Liver (tissue), 9 donors: ENCODE results near the gene ORM2. TPM values are rescaled to one million over a fixed set of nuclear protein-coding genes. Genes with fewer than 3 reads are reported as not detected.

Experiments used
- DNase-seq: peaks from one replicate; pipeline ENCODE4 v3.0.0-alpha.2; 2017; ENCODE audit warnings: low spot score
- H3K27ac ChIP-seq, 2 donors: one replicate each; pipeline ENCODE4 v1.7.0; 2013; ENCODE audit warnings: inconsistent platforms in 2 of 2, low read length in 2 of 2, control low read depth in 1 of 2, low read depth in 1 of 2, mild to moderate bottlenecking in 1 of 2
- H3K27me3 ChIP-seq, 4 donors: one replicate each; pipeline versions ENCODE4 v1.6.1 to v1.7.0; 2013; ENCODE audit warnings: low read length in 3 of 4, inconsistent platforms in 1 of 4, mild to moderate bottlenecking in 1 of 4, moderate library complexity in 1 of 4; ENCODE audit not compliant: control insufficient read depth in 4 of 4, insufficient read depth in 4 of 4
- H3K36me3 ChIP-seq, 4 donors: one replicate each; pipeline versions ENCODE4 v1.6.1 to v1.7.0; 2013; ENCODE audit warnings: low read length in 3 of 4, mild to moderate bottlenecking in 3 of 4, low read depth in 1 of 4, moderate library complexity in 1 of 4; ENCODE audit not compliant: control insufficient read depth in 4 of 4, insufficient read depth in 3 of 4
- H3K4me1 ChIP-seq, 4 donors: one replicate each; pipeline versions ENCODE4 v1.6.1 to v1.7.0; 2013; ENCODE audit warnings: low read length in 3 of 4, mild to moderate bottlenecking in 3 of 4, moderate library complexity in 1 of 4; ENCODE audit not compliant: control insufficient read depth in 4 of 4, insufficient read depth in 4 of 4
- H3K4me3 ChIP-seq, 3 donors: one replicate each; pipeline versions ENCODE4 v1.6.1 to v1.7.0; 2013; ENCODE audit warnings: low read length in 3 of 3, control low read depth in 1 of 3, low read depth in 1 of 3, mild to moderate bottlenecking in 1 of 3
- H3K9ac ChIP-seq, 2 donors: one replicate each; pipeline ENCODE4 v1.7.0; 2013; ENCODE audit warnings: low read length in 2 of 2, mild to moderate bottlenecking in 2 of 2, moderate library complexity in 2 of 2, control low read depth in 1 of 2, low read depth in 1 of 2
- H3K9me3 ChIP-seq, 4 donors: one replicate each; pipeline versions ENCODE4 v1.6.1 to v1.7.0; 2013; ENCODE audit warnings: low read length in 3 of 4; ENCODE audit not compliant: control insufficient read depth in 4 of 4
- ATF3 ChIP-seq: IDR thresholded peaks from 2 replicates; pipeline ENCODE4 v1.6.1; 2016; ENCODE audit warnings: antibody characterized with exemption
- CTCF ChIP-seq: fragments of 150-350 bp; IDR thresholded peaks from 2 replicates; pipeline ENCODE4 v1.5.1; 2017; ENCODE audit warnings: improper control_type of control experiment, low read depth, low read length; ENCODE audit not compliant: missing input control
- EGR1 ChIP-seq, 2 donors: IDR thresholded peaks; 2 replicates each; pipeline ENCODE4 v1.6.1; 2016 to 2018; ENCODE audit warnings: antibody characterized with exemption in 2 of 2, low read depth in 2 of 2
- FOXA1 ChIP-seq: IDR thresholded peaks from 2 replicates; pipeline ENCODE4 v1.6.1; 2016; ENCODE audit warnings: antibody characterized with exemption
- FOXA2 ChIP-seq: IDR thresholded peaks from 2 replicates; pipeline ENCODE4 v1.6.1; 2016; ENCODE audit warnings: antibody characterized with exemption
- GABPA ChIP-seq, 2 donors: IDR thresholded peaks in 1 of 2; conservative IDR thresholded peaks in 1 of 2; 2 replicates each; pipeline ENCODE4 v1.6.1; 2016; ENCODE audit warnings: antibody characterized with exemption in 2 of 2, mild to moderate bottlenecking in 1 of 2, moderate library complexity in 1 of 2
- HNF4A ChIP-seq, 2 donors: conservative IDR thresholded peaks; 2 replicates each; pipeline ENCODE4 v1.6.1; 2016; ENCODE audit warnings: antibody characterized with exemption in 2 of 2, mild to moderate bottlenecking in 2 of 2
- HNF4G ChIP-seq: IDR thresholded peaks from 2 replicates; pipeline ENCODE4 v1.6.1; 2016; ENCODE audit warnings: antibody characterized with exemption
- JUND ChIP-seq, 2 donors: IDR thresholded peaks; 2 replicates each; pipeline ENCODE4 v1.6.1; 2016; ENCODE audit warnings: antibody characterized with exemption in 2 of 2
- MAX ChIP-seq: IDR thresholded peaks from 2 replicates; pipeline ENCODE4 v1.6.1; 2016; ENCODE audit warnings: antibody characterized with exemption
- NR2F2 ChIP-seq: IDR thresholded peaks from 2 replicates; pipeline ENCODE4 v1.6.1; 2016; ENCODE audit warnings: antibody characterized with exemption
- RAD21 ChIP-seq, 2 donors: IDR thresholded peaks; 2 replicates each; pipeline ENCODE4 v1.6.1; 2016; ENCODE audit warnings: antibody characterized with exemption in 2 of 2, mild to moderate bottlenecking in 2 of 2
- REST ChIP-seq: IDR thresholded peaks from 2 replicates; pipeline ENCODE4 v1.6.1; 2016; ENCODE audit warnings: antibody characterized with exemption, mild to moderate bottlenecking
- RXRA ChIP-seq, 2 donors: IDR thresholded peaks; 2 replicates each; pipeline ENCODE4 v1.6.1; 2017 to 2018; ENCODE audit warnings: antibody characterized with exemption in 2 of 2, mild to moderate bottlenecking in 1 of 2
- SP1 ChIP-seq: IDR thresholded peaks from 2 replicates; pipeline ENCODE4 v1.6.1; 2018; ENCODE audit warnings: antibody characterized with exemption, mild to moderate bottlenecking
- TAF1 ChIP-seq: conservative IDR thresholded peaks from 2 replicates; pipeline ENCODE4 v1.6.1; 2016; ENCODE audit warnings: antibody characterized with exemption, mild to moderate bottlenecking
- YY1 ChIP-seq: IDR thresholded peaks from 2 replicates; pipeline ENCODE4 v1.6.1; 2016; ENCODE audit warnings: antibody characterized with exemption, mild to moderate bottlenecking
- ZBTB33 ChIP-seq: IDR thresholded peaks from 2 replicates; pipeline ENCODE4 v1.6.1; 2016; ENCODE audit warnings: antibody characterized with exemption
- WGBS: extraction: QIAGEN DNeasy Blood & Tissue Kit; methylation state at CpG from one replicate; pipeline ENCODE4 v1.1.7; 2013; 5-methylcytosine and 5-hydroxymethylcytosine counted together
- polyA plus RNA-seq, 2 donors: library from polyadenylated mRNA; stranded (reverse) in 1 of 2; unstranded in 1 of 2; fragments of 200-250 nt in 1 of 2; fragments of >200 nt in 1 of 2; fragmentation: Nextera tagmentation in 1 of 2; extraction: Ambion mirVana in 1 of 2; gene quantifications; one replicate each; pipeline versions ENCODE4 v1.2.1 to v1.2.3, GENCODE V29; 2013 to 2015
- total RNA-seq, 2 donors: library from RNA; depleted of rRNA; stranded (reverse); fragments of >200 nt; gene quantifications; one replicate each; pipeline ENCODE4 v1.2.3, GENCODE V29; 2014
- donor health status: healthy.
- donor health status: healthy.
- donor health status: healthy.
- donor health status: healthy.
- donor health status: healthy.

Gene ORM2
- total and polyA plus RNA-seq, 4 donors: 276 to 7,373 (median 5,310) TPM

GRCh38 chr9:114289106-114289505 is 40.6 kb upstream of the ORM2 start (continued):
- TF ChIP-seq CTCF: no peak
- no peak for TF ChIP-seq ATF3
- no peak for TF ChIP-seq YY1
- no peak for TF ChIP-seq RAD21 (IDR thresholded peaks at IDR 0.05)
- no peak for TF ChIP-seq TAF1
- TF ChIP-seq SP1: no peak
- no peak for TF ChIP-seq GABPA (IDR thresholded peaks at IDR 0.05 in 1 of 2, conservative IDR thresholded peaks at IDR 0.05 in 1 of 2)
- TF ChIP-seq FOXA1: no peak
- TF ChIP-seq NR2F2: no peak

GRCh38 chr9:114289571-114290481 is 39.8 kb upstream of the ORM2 start:
- Histone ChIP-seq H3K27ac (no peak overlapping the region), H3K9ac (no peak overlapping the region), H3K27me3 (no peaks in the 10 kb centered on the region), H3K4me1 (no peaks in the 10 kb centered on the region), H3K36me3 (peaks cover 0 to 34% (median 25%) of the 10 kb centered on the region in 4 donors), H3K4me3 (no peak overlapping the region), H3K9me3 (peaks cover 0 to 5% (median 2%) of the 10 kb centered on the region in 4 donors)
- whole genome bisulfite sequencing: 88% methylated on average over 13 of the region's 13 CpGs
- no peak for DNase-seq
- no peak for TF ChIP-seq REST
- no peak for TF ChIP-seq MAX
- no peak for TF ChIP-seq JUND (IDR thresholded peaks at IDR 0.05)
- no peak for TF ChIP-seq GABPA (IDR thresholded peaks at IDR 0.05 in 1 of 2, conservative IDR thresholded peaks at IDR 0.05 in 1 of 2)
- TF ChIP-seq CTCF: no peak
- no peak for TF ChIP-seq NR2F2
- no peak for TF ChIP-seq EGR1 (IDR thresholded peaks at IDR 0.05; ENCODE audit: low read depth in 2 of 2)
- TF ChIP-seq ZBTB33: no peak
- TF ChIP-seq TAF1: no peak
- no peak for TF ChIP-seq HNF4G
- no peak for TF ChIP-seq FOXA2
- no peak for TF ChIP-seq RXRA (IDR thresholded peaks at IDR 0.05)
- TF ChIP-seq ATF3: no peak
- TF ChIP-seq FOXA1: no peak
- no peak for TF ChIP-seq HNF4A (conservative IDR thresholded peaks at IDR 0.05)
- TF ChIP-seq RAD21 (IDR thresholded peaks at IDR 0.05): no peak
- TF ChIP-seq YY1: no peak
- TF ChIP-seq SP1: no peak
